HL-60 (cell line): ENCODE measurements around the gene OVCA2.

ENCODE experiments used
- DNase-seq, 2 experiments: peaks; one replicate each; pipeline ENCODE4 v3.0.0-alpha.2; 2010 to 2020; ENCODE audit warnings: low read depth in 1 of 2, low spot score in 1 of 2
- H3K27ac ChIP-seq: fragments of 250-450 bp; sonication (Bioruptor Pico); replicated peaks from 2 replicates; pipeline ENCODE4 v1.5.1; 2020; ENCODE audit warnings: mild to moderate bottlenecking, moderate library complexity
- H3K27me3 ChIP-seq: fragments of 250-450 bp; sonication (Bioruptor Pico); 2 replicates; pipeline ENCODE4 v1.5.1; 2021; ENCODE audit warnings: mild to moderate bottlenecking, moderate library complexity; ENCODE audit not compliant: insufficient read depth, poor library complexity, severe bottlenecking
- H3K4me3 ChIP-seq: replicated peaks from 2 replicates; pipeline ENCODE4 v1.5.1; 2011; ENCODE audit warnings: mild to moderate bottlenecking, control low read depth, low read length; ENCODE audit not compliant: insufficient read depth
- GABPA ChIP-seq: IDR thresholded peaks from 2 replicates; pipeline ENCODE4 v1.6.1; 2012; ENCODE audit warnings: low read depth
- POLR2AphosphoS5 ChIP-seq: IDR thresholded peaks from 2 replicates; pipeline ENCODE4 v1.6.1; 2012; ENCODE audit warnings: low read depth
- SPI1 ChIP-seq: IDR thresholded peaks from 2 replicates; pipeline ENCODE4 v1.6.1; 2012; ENCODE audit warnings: low read depth, mild to moderate bottlenecking, borderline replicate concordance
- TF ChIP-seq, protein P1 (sequence below): IDR thresholded peaks from one replicate; pipeline ENCODE4 v1.5.1; 2011; ENCODE audit warnings: low read length, control low read depth, inconsistent platforms; ENCODE audit not compliant: insufficient read depth
- TF ChIP-seq, protein P2 (sequence below): IDR thresholded peaks from 2 replicates; pipeline ENCODE4 v1.6.1; 2012; ENCODE audit warnings: low read depth; ENCODE audit not compliant: insufficient replicate concordance

Gene OVCA2

DNA sequence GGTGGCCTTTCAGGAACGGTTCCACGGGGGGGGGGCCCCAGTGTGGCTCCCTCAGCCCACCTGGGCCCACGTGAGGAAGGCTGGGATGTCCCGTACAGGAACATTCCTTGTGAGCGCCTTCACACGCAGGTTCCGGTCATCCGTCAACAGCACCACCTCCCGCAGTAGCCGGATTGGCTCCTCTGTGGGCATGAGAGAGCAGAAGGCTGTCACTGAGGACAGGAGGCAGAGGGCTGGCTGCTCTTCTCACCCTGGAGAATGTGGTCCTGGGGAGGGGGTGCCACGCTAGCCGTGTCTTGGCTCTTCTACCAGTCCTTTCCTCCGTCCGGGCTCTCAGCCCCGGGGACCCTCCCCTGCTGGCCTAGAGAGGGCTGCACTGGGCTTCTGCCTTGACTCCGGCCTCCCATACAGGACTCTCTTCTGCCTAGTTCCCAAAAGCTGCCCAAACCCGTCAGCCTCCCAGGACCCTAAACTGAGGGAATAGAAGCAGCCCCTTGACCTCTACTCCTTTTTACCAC, 19.7 kb downstream of the OVCA2 start:
- no peaks in the 10 kb centered on the region for H3K27me3 ChIP-seq
- TF ChIP-seq POLR2AphosphoS5 = no peak
- TF ChIP-seq GABPA = no peak
- TF ChIP-seq SPI1 = no peak
- TF ChIP-seq, protein P1, sequence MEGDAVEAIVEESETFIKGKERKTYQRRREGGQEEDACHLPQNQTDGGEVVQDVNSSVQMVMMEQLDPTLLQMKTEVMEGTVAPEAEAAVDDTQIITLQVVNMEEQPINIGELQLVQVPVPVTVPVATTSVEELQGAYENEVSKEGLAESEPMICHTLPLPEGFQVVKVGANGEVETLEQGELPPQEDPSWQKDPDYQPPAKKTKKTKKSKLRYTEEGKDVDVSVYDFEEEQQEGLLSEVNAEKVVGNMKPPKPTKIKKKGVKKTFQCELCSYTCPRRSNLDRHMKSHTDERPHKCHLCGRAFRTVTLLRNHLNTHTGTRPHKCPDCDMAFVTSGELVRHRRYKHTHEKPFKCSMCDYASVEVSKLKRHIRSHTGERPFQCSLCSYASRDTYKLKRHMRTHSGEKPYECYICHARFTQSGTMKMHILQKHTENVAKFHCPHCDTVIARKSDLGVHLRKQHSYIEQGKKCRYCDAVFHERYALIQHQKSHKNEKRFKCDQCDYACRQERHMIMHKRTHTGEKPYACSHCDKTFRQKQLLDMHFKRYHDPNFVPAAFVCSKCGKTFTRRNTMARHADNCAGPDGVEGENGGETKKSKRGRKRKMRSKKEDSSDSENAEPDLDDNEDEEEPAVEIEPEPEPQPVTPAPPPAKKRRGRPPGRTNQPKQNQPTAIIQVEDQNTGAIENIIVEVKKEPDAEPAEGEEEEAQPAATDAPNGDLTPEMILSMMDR = no peak
- TF ChIP-seq, protein P2, sequence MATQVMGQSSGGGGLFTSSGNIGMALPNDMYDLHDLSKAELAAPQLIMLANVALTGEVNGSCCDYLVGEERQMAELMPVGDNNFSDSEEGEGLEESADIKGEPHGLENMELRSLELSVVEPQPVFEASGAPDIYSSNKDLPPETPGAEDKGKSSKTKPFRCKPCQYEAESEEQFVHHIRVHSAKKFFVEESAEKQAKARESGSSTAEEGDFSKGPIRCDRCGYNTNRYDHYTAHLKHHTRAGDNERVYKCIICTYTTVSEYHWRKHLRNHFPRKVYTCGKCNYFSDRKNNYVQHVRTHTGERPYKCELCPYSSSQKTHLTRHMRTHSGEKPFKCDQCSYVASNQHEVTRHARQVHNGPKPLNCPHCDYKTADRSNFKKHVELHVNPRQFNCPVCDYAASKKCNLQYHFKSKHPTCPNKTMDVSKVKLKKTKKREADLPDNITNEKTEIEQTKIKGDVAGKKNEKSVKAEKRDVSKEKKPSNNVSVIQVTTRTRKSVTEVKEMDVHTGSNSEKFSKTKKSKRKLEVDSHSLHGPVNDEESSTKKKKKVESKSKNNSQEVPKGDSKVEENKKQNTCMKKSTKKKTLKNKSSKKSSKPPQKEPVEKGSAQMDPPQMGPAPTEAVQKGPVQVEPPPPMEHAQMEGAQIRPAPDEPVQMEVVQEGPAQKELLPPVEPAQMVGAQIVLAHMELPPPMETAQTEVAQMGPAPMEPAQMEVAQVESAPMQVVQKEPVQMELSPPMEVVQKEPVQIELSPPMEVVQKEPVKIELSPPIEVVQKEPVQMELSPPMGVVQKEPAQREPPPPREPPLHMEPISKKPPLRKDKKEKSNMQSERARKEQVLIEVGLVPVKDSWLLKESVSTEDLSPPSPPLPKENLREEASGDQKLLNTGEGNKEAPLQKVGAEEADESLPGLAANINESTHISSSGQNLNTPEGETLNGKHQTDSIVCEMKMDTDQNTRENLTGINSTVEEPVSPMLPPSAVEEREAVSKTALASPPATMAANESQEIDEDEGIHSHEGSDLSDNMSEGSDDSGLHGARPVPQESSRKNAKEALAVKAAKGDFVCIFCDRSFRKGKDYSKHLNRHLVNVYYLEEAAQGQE = no peak
- no peak overlapping the region for H3K27ac ChIP-seq
- no peak overlapping the region for H3K4me3 ChIP-seq
- DNase-seq = no peak

DNA sequence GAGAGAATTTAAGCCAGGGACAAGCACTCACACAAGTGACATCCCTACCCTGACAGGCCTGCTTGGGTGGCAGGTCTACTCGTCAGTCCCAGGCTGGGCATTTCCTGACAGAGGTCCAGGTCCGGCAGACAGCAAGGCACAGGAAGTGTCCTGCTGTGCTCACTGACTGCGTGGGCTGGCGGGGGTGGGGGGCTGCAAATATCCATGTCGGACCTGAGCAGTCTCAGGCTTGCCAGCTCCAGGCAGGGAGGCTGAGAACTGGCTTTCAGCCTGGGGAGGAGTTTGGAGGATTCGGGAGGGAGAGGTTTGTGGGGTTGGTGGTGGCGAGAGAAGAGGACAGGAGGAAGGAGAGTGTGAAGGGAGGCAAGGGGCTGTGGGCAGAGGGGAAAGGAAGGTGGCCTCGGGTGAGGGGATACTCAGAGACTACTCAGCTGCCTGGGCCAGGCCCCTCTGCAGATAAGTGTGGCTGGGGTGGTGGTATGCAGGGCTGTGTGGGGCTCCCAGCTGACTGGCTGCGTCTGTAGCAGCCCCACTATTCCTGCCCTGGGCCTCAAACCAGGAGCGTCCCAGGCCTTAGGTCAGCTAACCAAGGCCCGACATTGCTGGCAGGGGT, 20.9 kb downstream of the OVCA2 start:
- Histone ChIP-seq H3K27ac (no peak overlapping the region), H3K27me3 (no peaks in the 10 kb centered on the region), H3K4me3 (no peak overlapping the region)
- DNase-seq = no peak
- TF ChIP-seq GABPA = no peak

DNA sequence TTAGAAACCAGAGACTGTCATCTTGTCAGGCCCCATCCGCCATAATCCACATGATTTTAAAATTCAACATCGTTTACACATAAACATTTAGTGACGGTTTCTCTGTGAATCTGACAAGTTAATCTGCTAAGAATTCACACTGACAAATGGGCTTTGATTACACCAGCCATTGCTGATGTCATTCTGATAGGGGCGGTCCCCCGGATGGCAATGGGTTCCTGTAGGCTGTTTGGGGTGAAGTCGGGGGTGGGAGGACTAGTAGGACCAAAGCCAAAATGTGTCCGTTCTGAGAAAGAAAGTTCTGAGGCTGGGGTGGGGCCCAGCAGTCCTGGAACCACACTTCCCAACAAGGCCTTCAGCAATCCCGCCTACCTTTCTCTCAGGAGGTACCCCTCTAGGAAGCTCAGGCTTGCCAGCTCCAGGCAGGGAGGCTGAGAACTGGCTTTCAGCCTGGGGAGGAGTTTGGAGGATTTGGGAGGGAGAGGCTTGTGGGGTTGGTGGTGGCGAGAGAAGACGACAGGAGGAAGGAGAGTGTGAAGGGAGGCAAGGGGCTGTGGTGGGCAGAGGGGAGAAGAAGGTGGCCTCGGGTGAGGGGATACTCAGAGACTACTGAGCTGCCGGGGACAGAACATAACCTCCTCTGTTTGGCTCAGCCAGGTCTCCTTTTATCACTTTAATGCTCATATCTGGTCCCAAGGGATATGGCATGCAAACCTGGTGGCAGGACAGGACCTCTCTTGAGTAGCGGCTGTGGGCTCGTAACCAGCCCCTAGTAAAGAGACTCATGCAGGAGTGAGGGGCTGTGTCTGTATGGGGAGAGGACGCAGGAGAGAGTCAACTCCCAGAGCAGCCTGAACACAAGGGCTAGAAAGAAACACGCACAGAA, 21.7 kb downstream of the OVCA2 start:
- DNase-seq = no peak
- H3K4me3 ChIP-seq = no peak overlapping the region
- H3K27ac ChIP-seq = no peak overlapping the region
- H3K27me3 ChIP-seq = no peaks in the 10 kb centered on the region
- TF ChIP-seq, protein P1 = no peak
- no peak for TF ChIP-seq SPI1
- no peak for TF ChIP-seq POLR2AphosphoS5
- TF ChIP-seq GABPA = no peak
- TF ChIP-seq, protein P2 = no peak

DNA sequence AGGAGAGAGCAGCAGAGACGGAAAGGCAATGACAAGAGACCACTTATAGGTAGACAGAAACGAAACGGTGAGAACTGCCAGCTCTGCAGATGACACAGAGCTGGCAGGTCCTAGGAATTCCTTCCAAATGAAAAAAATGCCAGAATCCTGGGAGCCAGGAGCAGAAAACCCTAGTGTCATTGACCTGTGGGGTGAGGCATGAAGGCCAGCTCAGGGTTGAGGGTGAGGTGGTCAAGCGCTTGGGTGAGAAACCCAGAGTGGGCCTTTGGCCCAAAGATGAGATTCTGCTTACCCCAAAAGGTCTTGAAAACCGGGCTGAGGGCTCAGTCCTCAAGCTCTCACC, 22.3 kb downstream of the OVCA2 start:
- DNase-seq = no peak
- no peaks in the 10 kb centered on the region for H3K27me3 ChIP-seq
- no peak overlapping the region for H3K4me3 ChIP-seq
- H3K27ac ChIP-seq = no peak overlapping the region
- TF ChIP-seq, protein P2 = no peak
- TF ChIP-seq POLR2AphosphoS5 (no peak), GABPA (no peak), SPI1 (no peak)
- TF ChIP-seq, protein P1 = no peak
